GM18873 (cell line): Measurements from ENCODE around the gene SLC41A1.
A peak's percentile ranks its signal among the peaks of the same experiment; 100 is the strongest.

Experiments
- ATAC-seq: cut with Tn5 transposase; IDR thresholded peaks from one replicate; pipeline ENCODE4 v1.9.1; 2021; ENCODE audit warnings: mild to moderate bottlenecking, moderate library complexity, moderate number of reproducible peaks; ENCODE audit not compliant: unreplicated experiment, low FRiP score

SLC41A1 gene

GRCh38 chr1:205792481-205792881, 20.5 kb downstream of the SLC41A1 start:
- ATAC-seq = no peak

- ATAC-seq = no peak
Observed at GRCh38 chr1:205791568-205792180, 21.3 kb downstream of the SLC41A1 start.

GRCh38 chr1:205787287-205787916, 25.6 kb downstream of the SLC41A1 start:
- no peak for ATAC-seq

DNA sequence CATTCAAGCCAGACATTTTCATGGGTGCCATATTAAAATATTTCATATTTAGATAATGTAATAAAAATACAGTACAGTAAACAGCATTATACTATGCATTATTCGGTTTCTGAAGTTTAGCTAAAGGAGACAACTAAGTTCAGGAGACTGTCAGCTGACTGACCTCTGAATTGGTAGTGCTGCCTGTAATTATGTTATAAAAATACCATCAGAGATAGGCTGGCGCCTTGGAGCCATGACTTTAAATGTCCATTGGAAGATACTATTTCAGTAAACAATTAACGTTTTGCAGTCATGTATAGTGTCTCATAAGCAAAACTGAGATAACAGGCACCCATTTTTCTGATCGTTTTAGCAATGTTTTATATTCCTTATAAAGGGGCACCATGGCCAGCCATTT, 26.4 kb downstream of the SLC41A1 start:
- no peak for ATAC-seq

DNA sequence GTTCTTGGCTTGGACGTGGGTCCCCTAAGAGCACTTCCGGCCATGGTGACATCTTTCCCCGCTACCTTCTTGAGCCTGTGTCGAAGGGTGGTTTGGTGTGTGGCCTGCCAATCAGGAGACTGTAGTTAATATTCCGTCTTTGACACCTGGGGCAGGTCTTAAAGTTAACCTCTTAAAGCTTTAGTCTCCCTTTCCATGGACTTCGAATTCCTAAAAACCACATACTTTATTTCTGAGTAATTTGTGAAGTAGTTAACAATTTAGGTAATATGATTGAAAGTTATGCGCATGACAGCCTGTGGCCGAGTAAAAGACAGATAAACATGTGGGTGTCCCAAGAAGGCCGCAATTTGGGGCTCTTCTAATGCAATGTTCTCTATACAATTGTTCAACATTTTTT, 27.6 kb downstream of the SLC41A1 start:
- ATAC-seq = no peak

GRCh38 chr1:205783904-205784303, 29.1 kb downstream of the SLC41A1 start:
- ATAC-seq = no peak

DNA sequence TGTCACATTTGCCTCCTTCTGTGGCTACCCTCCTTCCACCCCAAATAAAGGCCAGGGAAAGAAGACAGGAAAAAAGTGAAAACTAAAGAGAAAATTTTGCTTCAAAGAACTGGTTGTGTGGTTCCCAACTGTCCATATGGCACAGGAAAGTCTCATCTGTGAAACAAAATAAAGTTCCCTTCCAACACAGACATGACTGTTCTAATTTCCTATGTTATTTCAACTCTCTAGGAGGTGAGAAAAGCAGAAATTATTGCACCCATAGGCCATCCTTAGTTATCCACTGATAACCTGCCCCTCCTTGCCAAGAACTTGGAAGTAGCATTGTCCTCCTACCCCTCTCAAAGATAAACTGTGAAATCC, 29.6 kb downstream of the SLC41A1 start:
- no peak for ATAC-seq

DNA sequence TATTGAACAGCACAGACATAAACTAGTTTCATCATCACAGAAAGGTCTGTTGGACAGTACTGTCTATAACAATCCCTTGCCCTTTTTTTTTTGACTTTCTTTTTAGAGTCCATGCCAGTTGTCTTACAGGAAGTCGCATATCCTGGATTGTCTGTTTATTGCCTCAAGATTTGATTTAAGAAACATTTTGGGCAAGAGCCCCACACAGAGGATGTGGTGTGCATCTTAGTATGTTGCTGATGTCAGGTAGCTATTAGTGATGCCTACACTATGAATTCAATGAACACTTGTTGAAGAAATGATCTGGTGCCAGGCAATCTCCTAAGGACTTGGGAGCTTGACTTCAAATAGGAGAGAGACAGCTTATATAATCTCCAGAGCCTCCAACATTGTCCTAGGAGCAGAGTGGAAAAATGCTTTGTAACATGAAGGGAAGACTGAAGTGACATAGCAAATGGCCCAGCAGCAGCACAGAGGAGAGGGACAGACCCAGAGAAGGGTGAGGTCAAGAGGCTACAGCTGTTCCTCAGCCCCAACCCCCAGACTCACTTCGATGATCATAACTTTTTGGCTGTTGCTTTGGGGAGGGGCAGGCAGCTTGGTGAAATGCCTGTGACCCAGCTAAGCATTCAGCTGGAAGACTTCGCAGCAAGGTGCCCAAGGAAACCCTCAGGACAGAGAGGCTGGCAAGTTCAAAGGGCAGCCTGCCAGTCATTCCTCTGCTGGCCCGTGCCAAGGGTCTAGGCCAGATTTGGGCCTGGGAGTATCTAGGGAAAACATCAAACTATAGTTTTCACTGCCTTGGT, 30.2 kb downstream of the SLC41A1 start:
- no peak for ATAC-seq

GRCh38 chr1:205780335-205780734, 32.7 kb downstream of the SLC41A1 start:
- ATAC-seq = no peak

DNA sequence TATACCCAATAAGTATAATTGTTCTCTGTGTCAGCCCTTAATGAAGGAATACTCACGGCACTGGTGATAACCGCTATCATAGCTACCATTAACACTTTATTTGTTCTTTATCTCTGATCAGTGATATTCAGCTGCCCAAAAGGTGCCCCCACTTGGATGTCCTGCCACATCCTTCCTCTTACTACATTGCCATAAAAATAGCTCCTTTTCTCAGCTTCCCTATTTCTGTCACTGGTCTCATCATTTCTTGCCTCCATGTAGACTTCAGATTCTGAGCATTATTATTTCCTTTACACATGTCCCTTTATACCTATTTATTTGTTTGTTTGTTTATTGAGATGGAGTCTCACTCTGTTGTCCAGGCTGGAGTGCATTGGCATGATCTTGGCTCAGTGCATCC, 35.0 kb downstream of the SLC41A1 start:
- no peak for ATAC-seq

DNA sequence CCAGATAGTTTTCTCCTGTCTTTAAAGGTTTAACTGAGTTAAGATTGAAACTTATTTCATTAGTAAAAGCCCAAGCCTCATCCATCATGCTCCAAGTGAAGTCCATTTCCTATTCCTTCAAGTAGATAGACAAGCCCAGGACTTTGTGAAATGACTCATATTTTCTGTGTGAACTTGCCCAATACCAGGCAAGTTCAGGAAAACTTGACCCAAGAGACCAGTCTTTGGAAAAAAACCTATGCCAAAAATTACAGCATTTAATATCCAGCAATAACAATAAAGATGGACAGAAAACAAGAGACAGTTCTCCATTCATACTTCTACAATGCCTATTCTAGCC, 37.3 kb downstream of the SLC41A1 start:
- no peak for ATAC-seq

DNA sequence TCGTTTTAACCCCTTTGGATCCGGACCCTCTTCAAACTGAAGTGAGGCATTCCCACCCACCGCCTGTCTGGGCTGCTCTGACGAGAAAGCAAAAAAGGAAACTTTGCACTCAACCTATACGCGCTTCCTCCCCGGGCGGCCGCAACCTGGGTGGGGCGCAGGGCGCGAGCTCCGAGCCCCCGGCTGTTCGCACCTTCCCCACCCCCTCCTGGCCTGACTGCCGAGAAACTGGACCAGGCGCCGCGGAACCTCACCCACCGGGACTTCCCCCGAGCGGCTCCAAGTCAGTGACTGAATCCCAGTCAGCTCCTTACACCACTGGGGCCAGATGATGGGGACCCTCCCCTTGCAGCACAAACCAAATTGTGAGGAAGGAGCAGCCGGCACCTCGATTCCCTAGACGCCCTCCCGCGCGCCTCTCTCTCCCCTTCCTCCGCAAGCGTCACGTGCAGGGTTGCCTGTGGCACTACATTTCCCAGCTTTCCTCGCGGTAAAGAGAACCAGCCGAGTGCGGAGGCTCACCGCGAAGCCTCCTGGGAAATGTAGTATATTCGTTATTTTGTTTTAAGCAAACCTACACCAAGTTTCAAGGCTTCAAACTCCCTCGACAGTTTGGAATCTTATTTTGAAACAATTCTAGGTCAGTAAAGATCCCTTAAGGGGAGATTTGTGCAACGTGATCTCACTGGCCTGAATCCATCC, 37.8 kb downstream of the SLC41A1 start, which contains the start of gene RAB29:
Gene RAB29, minus strand, starts transcription at position 468 of the 702 bp plus-strand sequence. CDS start 526 bp downstream, outside the sequence.
- ATAC-seq = peak; percentile 63

DNA sequence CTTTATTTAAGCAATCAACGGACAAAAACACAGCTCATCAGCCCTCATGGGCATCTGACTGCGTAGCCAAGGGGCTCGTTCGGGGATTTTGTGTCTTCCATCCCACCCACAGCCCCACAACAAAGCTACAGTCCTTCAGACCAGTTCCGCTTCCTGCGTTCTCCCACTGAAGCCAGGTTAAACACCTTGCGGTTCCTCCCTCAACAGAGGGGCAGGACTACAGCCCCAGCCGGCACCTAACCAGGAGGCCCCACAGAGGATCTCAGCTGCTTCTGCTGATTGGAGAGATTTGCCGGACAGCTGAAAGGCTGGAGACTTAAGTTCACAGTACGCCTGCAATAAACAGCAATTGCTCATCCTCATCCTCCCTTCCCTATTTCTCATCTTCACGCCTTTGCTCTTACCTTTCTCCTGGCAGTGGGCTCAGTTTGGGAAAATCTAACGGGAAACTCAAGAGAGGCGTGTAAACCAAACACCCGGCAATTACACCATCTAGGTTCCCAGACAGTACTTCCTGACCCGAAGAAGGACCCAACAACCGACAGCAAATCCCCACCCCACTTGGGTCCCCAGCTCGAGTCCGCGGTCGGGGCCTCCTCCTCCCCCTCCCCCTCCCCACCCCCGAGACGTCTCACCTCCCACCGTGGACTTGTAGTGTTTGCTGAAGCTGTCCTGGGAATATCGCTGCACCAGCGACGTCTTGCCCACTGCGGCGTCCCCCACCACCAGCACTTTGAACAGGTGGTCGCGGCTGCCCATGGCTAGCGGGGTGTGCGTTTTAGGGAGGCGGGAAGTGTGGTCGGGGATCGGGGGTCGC, 38.6 kb downstream of the SLC41A1 start:
- no peak for ATAC-seq

- no peak for ATAC-seq
Observed at GRCh38 chr1:205772607-205773032, 40.4 kb downstream of the SLC41A1 start.

DNA sequence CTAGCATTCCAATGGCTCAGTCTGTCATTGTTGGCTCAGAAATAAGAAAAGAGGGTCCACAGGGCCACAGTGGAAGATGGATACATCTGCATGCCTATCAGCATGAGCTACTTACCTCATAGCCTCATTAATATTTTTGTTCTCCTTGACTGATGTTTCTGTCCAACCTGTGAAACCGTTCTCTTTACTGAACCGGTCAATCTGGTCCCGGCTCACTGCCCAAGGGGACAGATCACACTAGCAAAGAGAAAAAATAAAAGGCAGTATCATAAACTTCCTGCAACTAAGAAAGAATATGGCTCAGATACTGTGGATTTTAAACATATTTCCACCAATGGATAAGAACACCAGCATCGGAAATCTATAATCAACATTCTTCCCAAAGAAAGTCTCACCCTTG, 42.4 kb downstream of the SLC41A1 start:
- no peak for ATAC-seq

- ATAC-seq = no peak
Observed at GRCh38 chr1:205769641-205770365, 43.2 kb downstream of the SLC41A1 start.

DNA sequence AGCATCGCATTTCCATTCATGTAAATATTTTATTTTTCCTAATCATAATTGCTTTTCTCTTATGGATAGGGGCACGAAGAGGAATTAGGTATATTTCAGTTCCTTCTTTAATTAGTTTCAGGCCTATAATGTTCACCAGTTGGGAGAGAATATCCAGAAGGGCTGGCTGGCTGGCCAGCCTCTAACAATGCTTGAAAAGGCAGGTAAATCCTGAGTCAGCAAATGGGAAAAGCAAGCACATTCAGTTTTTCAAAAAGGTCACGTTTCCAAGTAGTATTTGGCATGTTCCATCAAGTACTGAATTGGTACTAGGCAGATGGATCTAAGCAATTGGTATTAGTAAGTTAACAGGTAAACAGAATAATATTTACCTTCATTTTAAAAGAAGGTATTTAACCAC, 45.8 kb downstream of the SLC41A1 start:
- no peak for ATAC-seq

- no peak for ATAC-seq
Observed at GRCh38 chr1:205766570-205766969, 46.4 kb downstream of the SLC41A1 start.

GRCh38 chr1:205766038-205766437, 47.0 kb downstream of the SLC41A1 start:
- ATAC-seq = no peak

GRCh38 chr1:205764578-205764977, 48.4 kb downstream of the SLC41A1 start:
- ATAC-seq = no peak
